LNCAP (cell line): ENCODE measurements around the gene ZNF423.

Experiments
- TF ChIP-seq, protein P1 (sequence below): fragments of 450-650 bp; IDR thresholded peaks from 2 replicates; pipeline ENCODE4 v1.5.1; 2017; ENCODE audit warnings: mild to moderate bottlenecking

ZNF423 gene

DNA sequence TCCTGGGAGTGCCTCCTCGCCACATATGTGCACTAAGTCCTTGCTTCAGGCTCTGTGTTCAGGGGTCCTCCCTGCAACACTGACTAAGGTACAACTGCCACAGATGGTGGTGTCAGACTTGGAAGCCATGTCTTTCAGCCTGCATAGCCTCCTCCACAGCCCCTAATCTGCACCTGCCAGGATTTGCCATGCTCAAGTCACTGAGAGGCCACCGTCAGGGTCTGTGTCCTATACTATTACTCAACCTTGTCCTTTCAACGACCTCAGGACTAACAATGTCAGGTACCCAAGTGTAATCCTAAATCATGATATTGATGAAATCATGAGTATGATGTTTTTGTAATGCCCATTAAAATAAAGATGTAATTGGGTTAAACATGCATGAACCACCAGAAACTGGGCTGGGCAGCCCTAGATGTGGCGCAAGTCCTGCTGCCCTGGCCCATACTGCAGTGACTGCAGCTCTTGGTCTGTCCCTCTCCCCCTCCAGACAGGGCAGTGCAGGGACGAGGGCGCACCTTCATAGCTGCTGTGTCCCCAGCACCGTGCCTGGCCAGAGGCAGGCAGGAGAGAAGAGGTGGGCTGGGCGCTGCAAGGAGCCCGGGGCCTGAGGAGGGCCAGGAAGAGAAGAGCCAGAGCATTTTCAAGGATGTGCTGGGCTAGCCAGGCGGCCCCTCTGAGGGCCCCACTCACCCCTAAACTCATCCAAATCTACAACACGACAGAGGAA lies 198.0 kb downstream of the ZNF423 start:
- TF ChIP-seq, protein P1, sequence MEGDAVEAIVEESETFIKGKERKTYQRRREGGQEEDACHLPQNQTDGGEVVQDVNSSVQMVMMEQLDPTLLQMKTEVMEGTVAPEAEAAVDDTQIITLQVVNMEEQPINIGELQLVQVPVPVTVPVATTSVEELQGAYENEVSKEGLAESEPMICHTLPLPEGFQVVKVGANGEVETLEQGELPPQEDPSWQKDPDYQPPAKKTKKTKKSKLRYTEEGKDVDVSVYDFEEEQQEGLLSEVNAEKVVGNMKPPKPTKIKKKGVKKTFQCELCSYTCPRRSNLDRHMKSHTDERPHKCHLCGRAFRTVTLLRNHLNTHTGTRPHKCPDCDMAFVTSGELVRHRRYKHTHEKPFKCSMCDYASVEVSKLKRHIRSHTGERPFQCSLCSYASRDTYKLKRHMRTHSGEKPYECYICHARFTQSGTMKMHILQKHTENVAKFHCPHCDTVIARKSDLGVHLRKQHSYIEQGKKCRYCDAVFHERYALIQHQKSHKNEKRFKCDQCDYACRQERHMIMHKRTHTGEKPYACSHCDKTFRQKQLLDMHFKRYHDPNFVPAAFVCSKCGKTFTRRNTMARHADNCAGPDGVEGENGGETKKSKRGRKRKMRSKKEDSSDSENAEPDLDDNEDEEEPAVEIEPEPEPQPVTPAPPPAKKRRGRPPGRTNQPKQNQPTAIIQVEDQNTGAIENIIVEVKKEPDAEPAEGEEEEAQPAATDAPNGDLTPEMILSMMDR = no peak

DNA sequence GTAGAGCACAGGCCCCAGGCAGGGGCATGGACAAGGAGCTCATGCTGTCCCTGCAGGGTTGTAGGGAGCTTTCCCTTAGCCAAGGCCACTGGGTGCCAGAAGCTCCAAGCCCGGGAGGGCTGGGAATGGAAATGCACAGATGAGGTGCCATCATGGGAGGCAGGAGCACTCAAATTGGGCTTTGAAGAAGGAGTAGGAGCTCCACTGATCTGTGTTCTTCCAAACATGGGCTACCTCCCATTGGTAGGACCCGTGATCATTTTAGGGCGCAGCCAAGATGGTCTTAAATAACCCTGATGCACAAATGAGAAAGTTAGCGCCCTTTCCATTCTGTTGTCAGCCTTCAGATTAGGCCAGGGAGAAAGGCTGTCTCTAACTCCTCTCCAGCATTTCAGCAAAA lies 201.5 kb downstream of the ZNF423 start:
- TF ChIP-seq, protein P1 = no peak

DNA sequence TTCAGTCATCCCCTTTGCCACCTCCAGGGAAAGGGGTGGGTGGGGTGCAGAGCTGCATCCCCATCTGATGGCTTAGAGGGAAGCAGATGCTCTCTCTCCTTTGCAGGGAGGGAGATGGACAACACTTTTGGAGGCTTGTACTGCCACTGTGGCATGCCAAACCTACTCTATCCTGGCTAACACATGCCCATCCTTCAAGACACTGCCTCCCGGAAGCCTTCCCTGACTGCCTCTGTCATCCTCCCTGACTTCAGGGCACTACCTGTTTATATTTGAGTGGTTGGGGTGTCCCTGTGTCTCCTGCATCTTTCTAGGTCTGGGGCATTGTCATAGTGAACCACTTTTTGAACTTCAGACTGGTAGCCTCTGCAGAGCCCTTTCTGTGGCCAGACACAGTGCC lies 202.3 kb downstream of the ZNF423 start:
- TF ChIP-seq, protein P1 = no peak

DNA sequence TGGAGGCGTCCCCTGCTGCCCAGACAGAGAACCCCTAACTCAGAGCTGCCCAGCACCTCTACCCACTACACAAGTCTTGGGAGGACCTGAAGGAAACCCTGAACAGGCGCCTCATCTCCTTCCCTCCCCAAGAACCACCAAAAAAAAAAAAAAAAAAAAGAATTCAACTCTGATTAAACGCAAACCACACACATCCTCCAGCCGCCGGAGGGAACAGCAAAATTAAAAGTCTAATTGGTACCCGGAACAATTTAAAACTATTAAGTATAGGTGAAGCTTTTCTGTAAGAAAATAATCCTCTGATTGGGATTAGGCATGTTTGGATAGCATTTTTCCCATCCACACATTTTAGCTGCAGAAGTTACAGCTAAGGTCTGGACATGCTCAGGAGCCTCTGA lies 202.7 kb downstream of the ZNF423 start:
- TF ChIP-seq, protein P1 = no peak

DNA sequence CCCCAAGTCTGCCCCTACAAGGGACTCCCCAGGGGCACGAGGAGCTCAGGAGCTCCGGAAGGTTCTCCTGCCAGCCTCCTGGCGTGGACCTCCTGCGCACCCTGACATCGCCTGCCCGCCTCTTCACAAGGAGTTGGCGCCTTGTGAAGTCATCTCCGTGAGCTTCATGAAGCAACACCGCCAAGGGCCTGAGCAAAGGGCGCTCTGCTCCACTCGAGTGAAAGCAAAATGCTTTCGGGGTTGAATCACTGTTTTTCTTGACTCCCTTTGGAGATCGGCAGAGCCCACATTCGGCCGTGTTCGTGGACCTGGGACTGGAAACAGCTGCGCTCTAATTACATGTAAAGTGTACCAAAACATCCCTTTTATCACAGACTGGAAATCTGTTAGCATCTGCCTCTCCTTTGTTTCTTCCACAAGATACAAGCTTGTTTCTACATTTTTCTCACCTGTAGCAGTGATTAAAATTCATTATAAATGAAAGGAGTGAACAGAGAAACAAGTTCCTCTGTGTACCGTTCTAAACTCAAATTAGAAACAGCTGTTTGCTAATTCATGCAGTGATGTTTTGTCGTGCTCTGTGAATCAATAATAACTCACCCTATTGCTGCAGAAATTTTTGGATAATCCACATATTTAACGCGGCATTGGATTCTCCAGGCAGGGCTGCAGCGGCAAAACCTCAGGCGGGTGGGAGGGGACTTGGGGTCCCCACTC lies 203.3 kb downstream of the ZNF423 start:
- TF ChIP-seq, protein P1 = no peak

DNA sequence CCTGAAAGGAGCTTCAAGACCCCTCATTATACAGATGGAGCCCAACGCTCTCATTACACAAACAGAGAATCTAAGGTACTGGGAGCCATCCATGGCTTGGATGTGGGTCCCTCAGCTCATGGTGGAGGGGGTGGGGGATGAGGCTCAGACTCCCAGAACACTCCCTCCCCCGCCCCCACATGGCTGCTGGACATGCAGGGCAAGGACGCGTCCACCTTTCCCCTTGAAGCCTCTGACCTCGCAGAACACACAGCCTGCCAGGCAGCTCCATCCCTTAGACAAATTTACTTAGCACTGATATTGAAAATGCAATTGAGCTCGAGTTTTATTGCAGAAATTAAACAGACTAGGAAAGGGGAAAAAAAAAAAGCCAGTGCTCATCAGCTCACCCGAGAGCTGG lies 203.9 kb downstream of the ZNF423 start:
- TF ChIP-seq, protein P1 = no peak

DNA sequence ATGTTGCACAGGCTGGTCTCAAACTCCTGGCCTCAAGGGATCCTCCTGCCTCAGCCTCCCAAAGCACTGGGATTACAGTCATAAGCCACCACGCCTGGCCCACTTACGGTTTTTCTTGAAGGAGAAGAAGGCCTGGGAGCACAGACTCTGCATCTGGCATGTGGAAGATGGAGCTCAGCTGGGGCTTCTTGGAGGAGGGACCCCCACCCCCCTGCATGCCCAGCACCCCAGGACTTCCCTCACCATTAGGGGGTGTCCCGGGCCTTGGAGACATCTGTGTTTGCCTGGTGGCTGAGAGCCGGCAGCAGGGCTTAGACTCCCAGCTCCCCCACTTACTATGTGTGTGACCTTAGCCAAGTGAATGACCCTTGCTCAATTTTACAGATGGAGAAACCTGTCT lies 204.7 kb downstream of the ZNF423 start:
- TF ChIP-seq, protein P1 = no peak
